Hematopoietic multipotent progenitor cell (in vitro differentiated cells): Measurements from ENCODE around the gene SNX1. TPM values are rescaled to one million over a fixed set of nuclear protein-coding genes. Genes with fewer than 3 reads are reported as not detected.
"Not testable (repeated sequence)": the region's sequence is repeated elsewhere in the genome, so short reads cannot be mapped to it uniquely, and the experiment has no call there.

ENCODE experiments used
- DNase-seq, 3 donors: peaks; one replicate each; pipeline ENCODE4 v3.0.0-alpha.2; 2011 to 2015; ENCODE audit warnings: low read depth in 2 of 3, low spot score in 2 of 3
- total RNA-seq: library from RNA; depleted of rRNA; stranded (reverse); fragments of >200 nt; gene quantifications from one replicate; pipeline ENCODE4 v1.2.3, GENCODE V29; 2012

The SNX1 gene, protein sequence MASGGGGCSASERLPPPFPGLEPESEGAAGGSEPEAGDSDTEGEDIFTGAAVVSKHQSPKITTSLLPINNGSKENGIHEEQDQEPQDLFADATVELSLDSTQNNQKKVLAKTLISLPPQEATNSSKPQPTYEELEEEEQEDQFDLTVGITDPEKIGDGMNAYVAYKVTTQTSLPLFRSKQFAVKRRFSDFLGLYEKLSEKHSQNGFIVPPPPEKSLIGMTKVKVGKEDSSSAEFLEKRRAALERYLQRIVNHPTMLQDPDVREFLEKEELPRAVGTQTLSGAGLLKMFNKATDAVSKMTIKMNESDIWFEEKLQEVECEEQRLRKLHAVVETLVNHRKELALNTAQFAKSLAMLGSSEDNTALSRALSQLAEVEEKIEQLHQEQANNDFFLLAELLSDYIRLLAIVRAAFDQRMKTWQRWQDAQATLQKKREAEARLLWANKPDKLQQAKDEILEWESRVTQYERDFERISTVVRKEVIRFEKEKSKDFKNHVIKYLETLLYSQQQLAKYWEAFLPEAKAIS
- 39.3 TPM for total RNA-seq

DNA sequence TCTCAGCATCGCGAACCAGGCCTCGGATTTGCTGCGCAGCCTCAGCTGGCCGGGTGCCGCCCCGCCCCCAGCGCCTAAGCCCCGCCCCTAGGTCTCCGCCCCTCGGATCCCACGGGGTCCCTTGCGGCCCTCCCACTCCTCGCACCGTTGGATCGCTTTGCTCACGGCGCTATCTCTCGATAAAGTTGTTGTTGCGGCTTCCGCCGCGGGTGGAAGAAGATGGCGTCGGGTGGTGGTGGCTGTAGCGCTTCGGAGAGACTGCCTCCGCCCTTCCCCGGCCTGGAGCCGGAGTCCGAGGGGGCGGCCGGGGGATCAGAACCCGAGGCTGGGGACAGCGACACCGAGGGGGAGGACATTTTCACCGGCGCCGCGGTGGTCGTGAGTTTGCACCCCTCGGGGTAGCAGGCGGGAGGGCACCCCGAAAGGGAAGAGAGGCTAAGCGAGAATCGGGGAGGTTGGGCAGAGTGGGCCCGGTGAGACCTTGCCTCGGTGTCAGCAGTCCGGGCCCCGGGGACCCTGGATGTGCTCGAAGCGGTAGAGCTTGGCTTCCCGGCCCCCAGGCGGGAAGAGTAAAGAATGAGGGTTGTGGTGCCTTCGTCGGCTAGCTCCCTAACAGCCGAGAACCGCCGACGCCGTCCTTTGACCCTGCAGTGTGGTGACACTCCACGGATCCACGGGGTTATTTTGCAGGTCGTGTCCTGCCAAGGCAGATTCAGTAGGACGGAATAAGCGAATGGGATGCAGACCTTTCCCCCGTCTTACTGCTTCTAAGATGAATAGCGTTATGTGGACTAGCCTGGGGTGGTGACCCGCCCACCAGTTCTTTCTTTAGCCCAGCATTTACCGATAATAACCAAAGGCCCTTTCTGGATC is at the start of gene SNX1:
Gene SNX1, plus strand, starts transcription at position 188 of the 873 bp plus-strand sequence. Its CDS starts 32 bp downstream, at position 220.
- peak; percentile 91 to 97 (median 95) for DNase-seq

DNA sequence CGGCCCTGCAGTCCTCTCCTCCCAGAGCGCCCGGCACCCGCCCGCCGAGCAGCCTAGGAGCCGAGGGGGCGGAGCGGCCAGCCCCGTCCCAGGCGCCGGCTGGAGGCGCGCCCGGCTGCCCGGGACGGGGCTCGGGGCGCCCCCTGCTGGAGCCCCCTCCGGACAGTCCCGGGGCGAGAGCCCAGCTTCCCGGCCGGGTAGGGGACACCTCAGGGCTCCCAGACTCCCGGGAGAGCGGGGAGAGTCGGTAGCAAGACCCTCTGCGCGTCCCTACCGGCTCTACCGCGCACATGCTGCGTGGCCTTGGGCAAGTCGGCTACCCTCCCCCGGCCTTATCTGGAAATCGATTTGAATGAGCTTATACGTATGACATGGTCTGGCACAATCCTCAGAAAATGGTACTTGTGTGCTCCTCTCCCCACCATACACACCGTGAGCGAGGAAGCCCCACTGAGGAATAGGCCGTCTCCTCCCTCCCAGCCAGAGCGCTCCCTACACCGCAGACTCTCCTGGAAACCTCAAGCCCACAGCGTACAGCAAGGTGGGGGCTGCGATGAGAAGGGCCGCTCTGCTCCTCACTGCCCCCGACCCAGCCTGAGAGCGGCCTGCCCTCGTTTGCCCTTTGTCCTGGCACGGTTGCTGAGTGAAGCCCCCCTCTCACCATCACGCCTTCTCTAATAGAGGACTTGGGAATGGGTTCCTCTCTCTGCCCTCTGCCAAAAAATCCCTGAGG is 49.2 kb upstream of the SNX1 start, which contains the start of gene DAPK2:
Gene DAPK2, minus strand, starts transcription at position 65 of the 733 bp plus-strand sequence. CDS start 6,224 bp downstream, outside the sequence.
- DNase-seq = peak; percentile 44 to 50 (median 45)

DNA sequence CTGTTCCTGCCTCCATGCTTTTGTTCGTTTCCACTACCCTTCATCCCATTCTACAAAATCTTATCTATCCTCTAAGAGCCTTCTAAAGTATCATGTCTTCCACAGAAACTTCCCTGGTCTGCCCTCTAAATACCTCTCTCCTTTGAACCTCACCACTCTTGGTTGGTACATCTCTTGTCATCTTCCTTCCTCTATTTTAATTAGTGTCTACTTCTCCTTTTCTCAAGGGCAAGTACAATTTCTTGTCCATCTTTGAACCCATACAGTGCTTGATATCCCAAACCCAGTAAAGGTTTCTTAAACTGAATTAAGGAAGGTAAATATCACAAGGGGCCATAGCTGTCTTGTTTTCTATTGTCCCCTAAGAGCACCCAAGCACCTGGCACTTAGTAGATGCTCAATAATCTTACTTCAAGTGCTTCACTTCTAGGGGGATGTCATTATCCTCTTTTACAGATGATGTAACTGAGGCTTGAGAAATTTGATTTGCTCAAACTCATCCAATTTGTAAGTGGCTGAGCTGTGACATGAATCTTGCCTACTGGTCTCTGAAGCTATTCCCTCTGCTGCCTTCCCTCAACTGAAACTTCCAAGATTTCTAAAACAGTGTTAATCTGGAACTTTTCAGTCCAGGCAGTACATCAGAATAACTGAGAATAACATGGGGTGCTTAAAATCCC is 46.9 kb upstream of the SNX1 start:
- DNase-seq = peak in 1 of 3 donors; percentile 31

DNA sequence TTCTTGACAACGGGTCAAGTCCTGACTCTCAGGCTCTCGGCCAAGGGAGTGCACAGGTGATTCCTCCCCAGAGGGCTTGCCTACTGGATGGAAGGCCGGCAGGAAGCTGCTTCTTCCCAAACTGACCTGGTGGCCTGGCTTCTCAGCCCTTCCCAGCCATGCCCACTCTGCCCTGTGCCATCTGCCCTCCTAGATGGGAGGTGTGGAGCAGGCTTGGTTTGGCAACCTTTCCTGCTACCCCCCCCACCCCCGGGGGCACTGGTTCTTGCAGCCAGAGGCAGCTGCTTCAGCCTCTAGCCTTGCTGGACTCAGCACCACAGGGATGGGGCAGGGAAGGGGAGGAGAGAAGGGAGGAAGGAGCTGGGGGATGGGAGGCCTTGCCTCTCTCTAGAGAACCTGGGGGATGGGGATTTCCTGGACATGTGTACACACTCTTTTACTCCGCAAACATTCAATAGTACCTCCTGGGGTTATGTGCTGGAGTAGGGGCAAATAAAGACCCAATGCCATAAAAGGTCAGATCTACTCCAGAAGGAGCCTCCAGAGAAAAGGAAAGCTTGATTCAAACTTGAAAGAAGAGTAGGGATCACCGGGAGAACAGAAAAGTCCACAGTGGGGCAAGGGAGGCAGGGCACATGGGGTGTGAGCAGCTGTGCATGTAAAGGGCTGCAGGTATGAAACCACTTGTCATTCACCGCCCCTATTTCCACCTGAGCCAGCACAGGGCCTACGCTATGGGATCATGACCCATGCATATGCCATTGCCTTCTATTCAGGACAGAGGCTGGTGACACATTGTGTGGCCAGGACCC is 45.3 kb upstream of the SNX1 start:
- no peak for DNase-seq

DNA sequence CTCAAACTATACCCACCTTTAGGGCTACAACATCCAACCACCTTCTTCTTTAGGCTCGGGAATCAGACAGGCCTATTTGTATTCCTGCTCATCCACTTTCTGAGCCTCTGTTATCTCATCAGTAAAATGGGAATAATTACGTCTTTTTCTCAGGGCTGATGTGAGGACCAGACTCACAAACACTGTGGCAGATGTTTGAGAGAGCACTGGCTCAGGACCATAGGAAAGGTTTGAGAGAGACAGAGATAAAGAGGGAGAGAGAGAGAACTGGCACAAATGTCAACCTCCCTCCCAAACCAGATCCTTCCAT is 44.7 kb upstream of the SNX1 start:
- DNase-seq = no peak

DNA sequence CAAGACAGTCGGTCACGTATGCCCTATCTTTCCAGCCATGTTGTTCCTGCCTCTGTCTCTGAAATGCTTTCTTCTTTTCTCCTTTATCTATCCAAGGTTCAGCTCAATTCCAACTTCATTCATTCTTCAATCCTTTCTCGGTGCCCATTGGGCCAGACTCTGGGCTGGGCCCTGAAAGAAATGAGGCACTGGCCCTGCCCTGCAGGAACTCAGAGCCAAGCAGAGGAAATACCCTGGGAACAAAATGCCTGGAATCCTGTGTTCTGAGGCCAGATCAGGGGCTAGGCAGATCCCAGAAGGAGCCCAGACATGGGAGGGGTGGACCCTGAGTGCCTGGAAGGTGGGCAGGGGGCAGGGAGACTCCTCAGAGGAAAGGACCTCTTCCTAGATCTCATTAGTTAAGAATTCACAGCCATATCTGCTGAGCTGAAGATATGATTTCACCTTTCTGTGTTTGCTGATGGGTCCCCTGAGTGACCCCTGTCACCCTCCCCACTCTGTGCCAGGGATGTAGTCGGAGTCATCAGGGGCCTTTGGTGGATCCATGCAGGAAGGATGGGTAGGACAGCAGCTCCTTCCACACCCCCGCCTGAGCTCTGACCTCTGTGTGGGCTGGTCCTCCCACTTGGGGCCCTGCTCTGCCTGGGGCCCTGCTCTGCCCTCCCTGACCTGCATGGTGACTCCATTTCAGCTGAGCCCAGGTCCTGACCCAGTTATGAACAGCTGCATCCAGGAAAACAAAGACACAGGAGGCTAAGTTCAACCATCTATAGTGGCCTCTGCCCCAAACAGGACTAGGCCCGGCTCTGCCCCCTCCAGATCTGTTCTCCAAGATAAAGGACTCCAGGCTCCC is 44.1 kb upstream of the SNX1 start:
- DNase-seq = no peak

DNA sequence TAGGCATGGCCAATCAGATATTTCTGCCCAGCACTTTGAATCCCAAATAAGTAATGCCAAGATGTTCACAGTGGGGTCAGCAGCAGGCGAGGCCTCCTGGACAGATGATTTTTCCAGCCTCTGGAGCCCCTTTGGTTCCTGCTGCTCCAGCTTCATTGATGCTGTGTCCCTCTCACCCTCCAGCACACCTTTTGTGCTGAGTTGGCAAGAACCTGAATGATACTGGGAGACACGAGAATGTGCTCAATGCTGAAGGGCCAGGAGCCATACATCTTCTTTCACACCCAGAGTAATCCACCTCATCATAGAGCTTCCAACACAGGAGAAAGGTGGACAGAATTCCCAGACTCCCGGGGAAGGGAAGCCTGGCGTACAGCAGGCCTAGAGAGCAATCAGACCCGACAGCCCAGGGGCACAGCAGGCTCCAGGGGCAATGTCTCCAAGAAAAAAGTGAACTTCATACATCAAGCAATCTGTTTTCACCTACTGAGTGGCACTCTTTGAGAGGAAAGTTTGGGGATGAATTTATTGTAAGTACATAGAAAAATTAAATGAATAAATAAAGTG is 42.8 kb upstream of the SNX1 start:
- DNase-seq = no peak

DNA sequence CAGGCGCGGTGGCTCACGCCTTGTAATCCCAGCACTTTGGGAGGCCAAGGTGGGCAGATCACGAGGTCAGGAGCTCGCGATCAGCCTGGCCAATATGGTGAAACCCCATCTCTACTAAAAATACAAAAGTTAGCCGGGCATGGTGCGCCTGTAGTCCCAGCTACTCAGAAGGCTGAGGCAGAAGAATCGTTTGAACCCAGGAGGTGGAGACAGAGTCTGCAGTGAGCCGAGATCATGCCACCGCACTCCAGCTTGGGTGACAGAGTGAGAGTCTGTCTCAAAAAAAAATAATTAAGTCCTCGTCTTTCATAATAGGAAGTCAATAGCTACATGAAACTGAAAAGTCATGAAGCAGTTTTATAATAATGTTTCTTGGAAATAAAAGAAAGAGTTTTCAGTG is 42.1 kb upstream of the SNX1 start:
- DNase-seq = not testable (repeated sequence)

DNA sequence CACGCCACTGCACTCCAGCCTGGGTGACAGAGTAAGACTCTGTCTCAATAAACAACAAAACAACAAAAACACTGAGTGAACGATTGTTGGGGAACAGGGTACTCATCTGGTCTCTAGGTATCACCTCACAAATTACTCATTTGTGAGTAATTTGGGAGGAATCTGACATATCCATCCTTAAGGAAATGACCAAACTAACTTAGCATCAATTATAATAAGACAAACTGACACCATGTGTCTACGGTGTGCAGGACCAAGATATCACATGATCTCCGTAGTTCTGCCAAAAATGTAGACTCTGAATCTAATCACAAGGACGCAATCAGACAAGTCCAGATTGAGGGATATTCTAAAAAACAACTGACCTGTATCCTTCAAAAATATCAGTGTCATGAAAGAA is 37.5 kb upstream of the SNX1 start:
- DNase-seq = no peak

DNA sequence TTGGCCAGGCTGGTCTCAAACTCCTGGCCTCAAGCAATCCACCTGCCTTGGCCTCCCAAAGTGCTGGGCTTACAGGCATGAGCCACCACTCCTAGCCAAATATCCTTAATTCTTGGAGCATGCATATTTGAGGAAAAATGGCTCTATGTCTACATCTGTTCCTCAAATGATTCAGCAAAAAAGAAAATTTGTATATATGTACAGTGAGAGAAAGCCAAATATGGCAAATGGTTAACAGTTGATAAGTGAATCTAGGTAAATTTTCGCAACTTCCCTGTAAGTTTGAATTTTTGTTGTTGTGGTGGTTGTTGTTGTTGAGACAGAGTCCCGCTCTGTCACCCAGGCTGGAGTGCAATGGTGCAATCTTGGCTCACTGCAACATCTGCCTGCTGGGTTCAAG is 36.7 kb upstream of the SNX1 start:
- DNase-seq = not testable (repeated sequence)

DNA sequence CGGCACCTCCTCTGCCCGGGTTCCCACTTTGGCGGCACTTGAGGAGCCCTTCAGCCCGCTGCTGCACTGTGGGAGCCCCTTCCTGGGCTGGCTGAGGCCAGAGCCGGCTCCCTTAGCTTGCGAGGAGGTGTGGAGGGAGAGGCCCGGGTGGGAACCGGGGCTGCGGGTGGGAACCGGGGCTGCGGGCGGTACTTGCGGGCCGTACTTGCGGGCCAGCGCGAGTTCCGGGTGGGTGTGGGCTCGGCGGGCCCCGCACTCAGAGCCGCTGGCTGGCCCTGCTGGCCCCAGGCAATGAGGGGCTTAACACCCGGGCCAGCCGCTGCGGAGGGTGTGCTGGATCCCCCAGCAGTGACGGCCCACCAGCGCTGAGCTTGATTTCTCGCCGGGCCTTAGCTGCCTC is 35.1 kb upstream of the SNX1 start:
- no peak for DNase-seq

DNA sequence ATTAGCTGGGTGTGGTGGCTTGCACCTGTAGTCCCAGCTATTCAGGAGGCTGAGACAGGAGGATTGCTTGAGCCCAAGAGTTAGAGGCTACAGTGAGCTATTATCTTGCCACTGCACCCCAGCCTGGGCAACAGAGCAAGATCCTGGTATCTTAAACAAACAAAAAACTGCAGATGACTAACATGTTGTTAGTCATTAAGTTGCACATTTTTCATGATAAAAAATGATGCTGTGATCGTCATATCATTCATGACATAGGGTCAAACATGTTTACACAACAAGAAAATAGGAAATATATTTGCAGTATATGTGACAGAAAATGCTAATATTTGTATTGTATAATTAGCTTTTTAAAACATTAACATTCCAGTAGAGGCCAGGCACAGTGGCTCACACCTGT is 29.3 kb upstream of the SNX1 start:
- no peak for DNase-seq

DNA sequence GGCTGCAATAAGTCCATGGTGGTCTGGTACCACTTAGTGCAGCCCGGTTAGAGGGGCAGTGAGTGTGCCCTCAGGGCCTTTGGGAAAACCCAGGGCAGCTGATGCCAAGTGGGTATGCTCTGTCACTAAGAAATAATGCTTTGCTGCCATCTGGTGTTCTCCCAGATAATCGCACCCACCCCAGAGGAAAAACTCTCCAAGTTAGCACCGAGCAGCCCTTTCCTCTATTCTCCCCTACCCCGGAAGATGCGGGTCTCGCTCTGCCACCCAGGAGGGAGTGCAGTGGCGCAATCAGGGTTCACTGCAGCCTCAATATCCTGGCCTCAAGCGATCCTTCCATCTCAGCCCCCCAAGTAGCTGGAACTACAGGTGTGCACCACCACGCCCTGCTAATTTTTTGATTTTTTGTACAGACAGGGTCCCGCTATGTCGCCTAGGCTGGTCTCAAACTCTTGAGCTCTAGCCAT is 28.2 kb upstream of the SNX1 start:
- DNase-seq = peak; percentile 38 to 84 (median 68)

DNA sequence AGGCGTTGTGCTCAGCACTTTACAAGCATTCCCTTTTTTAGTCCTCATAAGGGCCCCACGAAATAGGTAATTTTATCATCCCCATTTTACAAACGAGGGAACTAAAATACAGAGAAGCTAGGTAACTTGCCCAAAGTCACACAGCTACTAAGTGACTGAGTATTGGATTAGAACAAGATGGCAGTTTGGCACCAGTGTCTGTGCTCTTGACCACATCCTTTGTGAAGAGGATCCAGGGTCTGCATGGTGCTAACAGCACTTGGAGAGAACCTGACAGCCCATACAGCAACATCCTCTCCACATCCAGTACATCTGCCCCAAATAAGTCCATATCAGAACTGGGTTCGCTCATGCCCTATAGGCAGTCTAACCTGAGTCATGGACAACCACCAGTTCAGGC is 27.6 kb upstream of the SNX1 start:
- no peak for DNase-seq

DNA sequence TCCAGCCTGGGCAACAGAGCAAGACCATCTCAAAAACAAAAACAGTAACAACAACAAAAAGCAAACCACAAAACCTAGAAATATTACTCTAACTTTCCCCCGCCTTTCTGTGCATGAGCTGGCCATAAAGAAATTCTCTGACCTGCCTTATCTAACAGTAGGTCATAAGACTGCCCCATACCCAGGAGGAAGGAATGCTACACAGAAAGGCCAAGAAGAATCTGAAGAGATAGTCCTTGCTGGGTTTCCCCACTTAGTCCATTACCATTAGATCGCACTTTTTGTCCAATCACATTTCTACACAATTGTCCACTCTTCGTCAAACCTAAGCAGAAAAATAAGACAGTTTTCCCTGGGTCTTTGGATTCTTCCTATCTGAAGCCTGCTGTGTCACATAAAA is 25.7 kb upstream of the SNX1 start:
- DNase-seq = no peak

DNA sequence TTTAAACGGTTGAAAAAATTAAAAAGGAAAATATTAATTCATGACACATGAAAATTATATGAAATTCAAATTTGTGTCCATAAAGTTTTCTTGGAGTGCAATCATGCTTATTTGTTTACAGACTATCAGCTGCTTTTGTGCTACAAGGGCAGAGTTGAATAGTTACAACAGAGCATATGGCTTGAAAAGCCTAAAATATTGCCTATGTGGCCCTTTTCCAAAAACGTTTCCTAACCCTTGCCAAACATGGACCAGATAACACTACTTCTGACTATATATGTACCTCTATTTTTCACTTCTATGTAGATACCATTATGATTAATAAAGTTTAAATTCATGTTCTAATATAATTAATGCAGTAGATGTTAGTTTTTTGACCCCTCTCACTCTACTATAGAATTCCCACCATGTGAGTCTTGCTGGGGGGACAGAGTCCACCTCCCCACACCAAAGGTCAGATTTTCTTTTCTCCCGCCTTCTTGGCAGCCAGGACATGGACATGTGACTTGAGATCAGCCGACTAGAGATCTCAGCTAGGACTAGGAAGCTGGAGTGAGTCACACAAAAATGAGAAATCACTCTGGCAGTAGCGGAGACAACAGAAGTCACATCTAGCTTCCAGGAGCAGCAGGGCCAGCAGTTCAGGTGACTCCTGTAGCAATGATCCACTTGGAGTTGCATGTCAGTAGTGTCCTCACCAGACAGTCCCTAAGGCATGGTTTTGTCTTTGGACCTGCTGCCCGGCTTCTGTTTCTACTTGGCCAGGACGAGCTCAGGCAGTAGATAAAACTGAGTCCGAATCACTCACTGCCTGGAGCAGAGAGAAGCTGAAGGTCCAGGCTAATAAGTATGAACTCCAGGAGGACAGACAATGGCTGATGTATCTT is 24.6 kb upstream of the SNX1 start:
- no peak for DNase-seq
